ENCODE measurements around the gene PTPRO.

- TF ChIP-seq, protein P1, sequence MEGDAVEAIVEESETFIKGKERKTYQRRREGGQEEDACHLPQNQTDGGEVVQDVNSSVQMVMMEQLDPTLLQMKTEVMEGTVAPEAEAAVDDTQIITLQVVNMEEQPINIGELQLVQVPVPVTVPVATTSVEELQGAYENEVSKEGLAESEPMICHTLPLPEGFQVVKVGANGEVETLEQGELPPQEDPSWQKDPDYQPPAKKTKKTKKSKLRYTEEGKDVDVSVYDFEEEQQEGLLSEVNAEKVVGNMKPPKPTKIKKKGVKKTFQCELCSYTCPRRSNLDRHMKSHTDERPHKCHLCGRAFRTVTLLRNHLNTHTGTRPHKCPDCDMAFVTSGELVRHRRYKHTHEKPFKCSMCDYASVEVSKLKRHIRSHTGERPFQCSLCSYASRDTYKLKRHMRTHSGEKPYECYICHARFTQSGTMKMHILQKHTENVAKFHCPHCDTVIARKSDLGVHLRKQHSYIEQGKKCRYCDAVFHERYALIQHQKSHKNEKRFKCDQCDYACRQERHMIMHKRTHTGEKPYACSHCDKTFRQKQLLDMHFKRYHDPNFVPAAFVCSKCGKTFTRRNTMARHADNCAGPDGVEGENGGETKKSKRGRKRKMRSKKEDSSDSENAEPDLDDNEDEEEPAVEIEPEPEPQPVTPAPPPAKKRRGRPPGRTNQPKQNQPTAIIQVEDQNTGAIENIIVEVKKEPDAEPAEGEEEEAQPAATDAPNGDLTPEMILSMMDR (IDR thresholded peaks at IDR 0.05): no peak
- TF ChIP-seq POLR2AphosphoS5 (IDR thresholded peaks at IDR 0.05): no peak
- TF ChIP-seq EP300 (IDR thresholded peaks at IDR 0.05): no peak
Observed at GRCh38 chr12:15605881-15606590, 283.7 kb downstream of the PTPRO start.
